HepG2 (cell line): Measurements from ENCODE around the gene METTL14. TPM values are rescaled to one million over a fixed set of nuclear protein-coding genes. Genes with fewer than 3 reads are reported as not detected.

Experiments
- CAMTA2 ChIP-seq: sonication (generic); formaldehyde crosslinking; IDR thresholded peaks from 2 replicates; pipeline ENCODE4 v1.4.0; 2020; ENCODE audit warnings: mild to moderate bottlenecking, missing genetic modification reagents, borderline replicate concordance
- EZH2 ChIP-seq: conservative IDR thresholded peaks from 2 replicates; pipeline ENCODE4 v1.6.1; 2012; ENCODE audit warnings: mild to moderate bottlenecking, low read depth, low read length, moderate library complexity
- POLR2AphosphoS2 ChIP-seq: IDR thresholded peaks from 2 replicates; pipeline ENCODE4 v1.6.1; 2011; ENCODE audit warnings: low read depth, low read length, improper control_type of control experiment
- RXRB ChIP-seq: IDR thresholded peaks from 2 replicates; pipeline ENCODE4 v1.6.1; 2016; ENCODE audit warnings: borderline replicate concordance, missing genetic modification reagents, missing compliant biosample characterization
- WIZ ChIP-seq: sonication (generic); formaldehyde crosslinking; IDR thresholded peaks from 2 replicates; pipeline ENCODE4 v1.5.1; 2020; ENCODE audit warnings: mild to moderate bottlenecking, missing genetic modification reagents
- ZNF713 ChIP-seq: sonication (generic); formaldehyde crosslinking; IDR thresholded peaks from 2 replicates; pipeline ENCODE4 v1.4.0; 2020; ENCODE audit warnings: mild to moderate bottlenecking, missing genetic modification reagents
- polyA plus RNA-seq, 8 experiments: library from polyadenylated mRNA; depleted of rRNA in 3 of 8; stranded (reverse) in 7 of 8; unstranded in 1 of 8; fragments of >200 nt; fragmentation: Illumina TruSeq in 4 of 8; extraction: Trizol in 4 of 8; gene quantifications; 2 replicates each; pipeline versions ENCODE4 v1.2.1 to v1.2.3, GENCODE V29; 2011 to 2016; ENCODE audit warnings: low read depth in 4 of 8, missing spikeins in 1 of 8, mixed read lengths in 1 of 8; ENCODE audit not compliant: insufficient read depth in 1 of 8
- total RNA-seq, 5 experiments: library from RNA; depleted of rRNA; stranded (reverse); fragments of >200 nt; fragmentation: Illumina TruSeq; extraction: Trizol; gene quantifications; 2 replicates each; pipeline ENCODE4 v1.2.3, GENCODE V29; 2016; ENCODE audit warnings: low read depth in 1 of 5
- TF ChIP-seq, protein P1 (sequence below): sonication (generic); formaldehyde crosslinking; IDR thresholded peaks from 2 replicates; pipeline ENCODE4 v1.8.1; 2023; ENCODE audit warnings: mild to moderate bottlenecking, missing genetic modification reagents
- TF ChIP-seq, protein P2 (sequence below): sonication (generic); formaldehyde crosslinking; IDR thresholded peaks from 2 replicates; pipeline ENCODE4 v1.8.1; 2023; ENCODE audit warnings: mild to moderate bottlenecking, missing genetic modification reagents, borderline replicate concordance
- TF ChIP-seq, protein P3 (sequence below): sonication (generic); formaldehyde crosslinking; IDR thresholded peaks from 2 replicates; pipeline ENCODE4 v1.4.0; 2020; ENCODE audit warnings: mild to moderate bottlenecking, missing genetic modification reagents
- TF ChIP-seq, protein P4 (sequence below): sonication (generic); formaldehyde crosslinking; IDR thresholded peaks from 2 replicates; pipeline ENCODE4 v1.4.0; 2020; ENCODE audit warnings: mild to moderate bottlenecking, low read depth, missing genetic modification reagents
- TF ChIP-seq, protein P5 (sequence below): sonication (generic); formaldehyde crosslinking; IDR thresholded peaks from 2 replicates; pipeline ENCODE4 v1.5.0; 2020; ENCODE audit warnings: missing genetic modification reagents
- TF ChIP-seq, protein P6 (sequence below): sonication (generic); formaldehyde crosslinking; IDR thresholded peaks from 2 replicates; pipeline ENCODE4 v1.5.0; 2020; ENCODE audit warnings: mild to moderate bottlenecking, missing genetic modification reagents, borderline replicate concordance

Gene METTL14
- total and polyA plus RNA-seq, 2 of the 13 experiments (the other 11 are each of a cell fraction or from before 2014, with no cell fraction given), result 11.6 to 44.9 TPM

DNA sequence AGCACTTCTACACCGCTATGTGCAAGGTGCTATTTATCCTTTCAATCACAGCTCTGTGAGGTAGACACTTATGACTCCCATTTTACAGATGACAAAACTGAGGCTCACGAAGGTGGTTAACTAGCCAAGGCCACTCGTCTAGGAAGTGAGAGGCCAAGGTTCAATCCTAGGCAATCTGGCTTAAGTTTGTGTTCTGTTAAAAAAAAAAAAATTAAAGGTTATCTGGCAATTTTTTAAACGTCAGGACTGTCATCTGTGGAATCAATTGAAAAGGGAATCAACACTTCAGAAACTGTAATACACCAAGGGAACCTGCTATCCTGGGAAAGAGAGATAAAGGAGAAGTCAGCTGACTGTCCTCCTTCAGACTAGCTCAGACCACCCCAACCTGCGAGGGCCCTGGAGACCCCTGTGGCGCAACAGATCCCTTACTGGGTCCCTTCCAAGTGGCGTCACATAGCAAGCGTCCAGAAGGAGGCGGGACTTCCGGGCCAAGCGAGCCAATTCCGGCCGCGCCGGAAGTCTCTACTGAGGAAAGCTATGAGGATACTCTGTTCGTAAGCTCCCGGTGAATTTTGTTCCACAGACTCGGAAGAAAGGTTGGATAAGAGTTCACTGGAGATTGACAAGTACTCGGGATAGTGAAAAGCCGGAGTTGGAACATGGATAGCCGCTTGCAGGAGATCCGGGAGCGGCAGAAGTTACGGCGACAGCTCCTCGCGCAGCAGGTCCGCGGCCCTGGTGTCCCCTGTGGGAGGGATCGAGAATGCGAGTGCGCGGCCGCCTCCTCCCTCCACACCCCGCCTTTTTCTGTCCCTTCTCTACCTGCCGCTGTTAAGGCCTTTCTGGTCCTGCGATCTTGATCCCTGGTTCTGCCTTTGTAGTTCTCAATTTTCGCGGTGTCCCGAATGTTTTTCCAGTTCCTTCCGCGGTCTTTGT, at the start of gene METTL14 (continued):
- TF ChIP-seq, protein P1, sequence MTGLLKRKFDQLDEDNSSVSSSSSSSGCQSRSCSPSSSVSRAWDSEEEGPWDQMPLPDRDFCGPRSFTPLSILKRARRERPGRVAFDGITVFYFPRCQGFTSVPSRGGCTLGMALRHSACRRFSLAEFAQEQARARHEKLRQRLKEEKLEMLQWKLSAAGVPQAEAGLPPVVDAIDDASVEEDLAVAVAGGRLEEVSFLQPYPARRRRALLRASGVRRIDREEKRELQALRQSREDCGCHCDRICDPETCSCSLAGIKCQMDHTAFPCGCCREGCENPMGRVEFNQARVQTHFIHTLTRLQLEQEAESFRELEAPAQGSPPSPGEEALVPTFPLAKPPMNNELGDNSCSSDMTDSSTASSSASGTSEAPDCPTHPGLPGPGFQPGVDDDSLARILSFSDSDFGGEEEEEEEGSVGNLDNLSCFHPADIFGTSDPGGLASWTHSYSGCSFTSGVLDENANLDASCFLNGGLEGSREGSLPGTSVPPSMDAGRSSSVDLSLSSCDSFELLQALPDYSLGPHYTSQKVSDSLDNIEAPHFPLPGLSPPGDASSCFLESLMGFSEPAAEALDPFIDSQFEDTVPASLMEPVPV (CRISPR knock-in tag), result no peak
- TF ChIP-seq RXRB (no peak), WIZ (CRISPR knock-in tag) (no peak), EZH2 (no peak), ZNF713 (CRISPR knock-in tag) (no peak), POLR2AphosphoS2 (no peak), CAMTA2 (CRISPR knock-in tag) (no peak)
- TF ChIP-seq, protein P2, sequence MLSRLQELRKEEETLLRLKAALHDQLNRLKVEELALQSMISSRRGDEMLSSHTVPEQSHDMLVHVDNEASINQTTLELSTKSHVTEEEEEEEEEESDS (CRISPR knock-in tag), result no peak
- TF ChIP-seq, protein P3, sequence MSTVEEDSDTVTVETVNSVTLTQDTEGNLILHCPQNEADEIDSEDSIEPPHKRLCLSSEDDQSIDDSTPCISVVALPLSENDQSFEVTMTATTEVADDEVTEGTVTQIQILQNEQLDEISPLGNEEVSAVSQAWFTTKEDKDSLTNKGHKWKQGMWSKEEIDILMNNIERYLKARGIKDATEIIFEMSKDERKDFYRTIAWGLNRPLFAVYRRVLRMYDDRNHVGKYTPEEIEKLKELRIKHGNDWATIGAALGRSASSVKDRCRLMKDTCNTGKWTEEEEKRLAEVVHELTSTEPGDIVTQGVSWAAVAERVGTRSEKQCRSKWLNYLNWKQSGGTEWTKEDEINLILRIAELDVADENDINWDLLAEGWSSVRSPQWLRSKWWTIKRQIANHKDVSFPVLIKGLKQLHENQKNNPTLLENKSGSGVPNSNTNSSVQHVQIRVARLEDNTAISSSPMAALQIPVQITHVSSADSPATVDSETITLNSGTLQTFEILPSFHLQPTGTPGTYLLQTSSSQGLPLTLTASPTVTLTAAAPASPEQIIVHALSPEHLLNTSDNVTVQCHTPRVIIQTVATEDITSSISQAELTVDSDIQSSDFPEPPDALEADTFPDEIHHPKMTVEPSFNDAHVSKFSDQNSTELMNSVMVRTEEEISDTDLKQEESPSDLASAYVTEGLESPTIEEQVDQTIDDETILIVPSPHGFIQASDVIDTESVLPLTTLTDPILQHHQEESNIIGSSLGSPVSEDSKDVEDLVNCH (CRISPR knock-in tag), result no peak
- TF ChIP-seq, protein P4, sequence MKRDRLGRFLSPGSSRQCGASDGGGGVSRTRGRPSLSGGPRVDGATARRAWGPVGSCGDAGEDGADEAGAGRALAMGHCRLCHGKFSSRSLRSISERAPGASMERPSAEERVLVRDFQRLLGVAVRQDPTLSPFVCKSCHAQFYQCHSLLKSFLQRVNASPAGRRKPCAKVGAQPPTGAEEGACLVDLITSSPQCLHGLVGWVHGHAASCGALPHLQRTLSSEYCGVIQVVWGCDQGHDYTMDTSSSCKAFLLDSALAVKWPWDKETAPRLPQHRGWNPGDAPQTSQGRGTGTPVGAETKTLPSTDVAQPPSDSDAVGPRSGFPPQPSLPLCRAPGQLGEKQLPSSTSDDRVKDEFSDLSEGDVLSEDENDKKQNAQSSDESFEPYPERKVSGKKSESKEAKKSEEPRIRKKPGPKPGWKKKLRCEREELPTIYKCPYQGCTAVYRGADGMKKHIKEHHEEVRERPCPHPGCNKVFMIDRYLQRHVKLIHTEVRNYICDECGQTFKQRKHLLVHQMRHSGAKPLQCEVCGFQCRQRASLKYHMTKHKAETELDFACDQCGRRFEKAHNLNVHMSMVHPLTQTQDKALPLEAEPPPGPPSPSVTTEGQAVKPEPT (CRISPR knock-in tag), result no peak
- TF ChIP-seq, protein P5, sequence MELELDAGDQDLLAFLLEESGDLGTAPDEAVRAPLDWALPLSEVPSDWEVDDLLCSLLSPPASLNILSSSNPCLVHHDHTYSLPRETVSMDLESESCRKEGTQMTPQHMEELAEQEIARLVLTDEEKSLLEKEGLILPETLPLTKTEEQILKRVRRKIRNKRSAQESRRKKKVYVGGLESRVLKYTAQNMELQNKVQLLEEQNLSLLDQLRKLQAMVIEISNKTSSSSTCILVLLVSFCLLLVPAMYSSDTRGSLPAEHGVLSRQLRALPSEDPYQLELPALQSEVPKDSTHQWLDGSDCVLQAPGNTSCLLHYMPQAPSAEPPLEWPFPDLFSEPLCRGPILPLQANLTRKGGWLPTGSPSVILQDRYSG (CRISPR knock-in tag), result peak; percentile 45; the same call in 1 of the 2 replicates
- TF ChIP-seq, protein P6, sequence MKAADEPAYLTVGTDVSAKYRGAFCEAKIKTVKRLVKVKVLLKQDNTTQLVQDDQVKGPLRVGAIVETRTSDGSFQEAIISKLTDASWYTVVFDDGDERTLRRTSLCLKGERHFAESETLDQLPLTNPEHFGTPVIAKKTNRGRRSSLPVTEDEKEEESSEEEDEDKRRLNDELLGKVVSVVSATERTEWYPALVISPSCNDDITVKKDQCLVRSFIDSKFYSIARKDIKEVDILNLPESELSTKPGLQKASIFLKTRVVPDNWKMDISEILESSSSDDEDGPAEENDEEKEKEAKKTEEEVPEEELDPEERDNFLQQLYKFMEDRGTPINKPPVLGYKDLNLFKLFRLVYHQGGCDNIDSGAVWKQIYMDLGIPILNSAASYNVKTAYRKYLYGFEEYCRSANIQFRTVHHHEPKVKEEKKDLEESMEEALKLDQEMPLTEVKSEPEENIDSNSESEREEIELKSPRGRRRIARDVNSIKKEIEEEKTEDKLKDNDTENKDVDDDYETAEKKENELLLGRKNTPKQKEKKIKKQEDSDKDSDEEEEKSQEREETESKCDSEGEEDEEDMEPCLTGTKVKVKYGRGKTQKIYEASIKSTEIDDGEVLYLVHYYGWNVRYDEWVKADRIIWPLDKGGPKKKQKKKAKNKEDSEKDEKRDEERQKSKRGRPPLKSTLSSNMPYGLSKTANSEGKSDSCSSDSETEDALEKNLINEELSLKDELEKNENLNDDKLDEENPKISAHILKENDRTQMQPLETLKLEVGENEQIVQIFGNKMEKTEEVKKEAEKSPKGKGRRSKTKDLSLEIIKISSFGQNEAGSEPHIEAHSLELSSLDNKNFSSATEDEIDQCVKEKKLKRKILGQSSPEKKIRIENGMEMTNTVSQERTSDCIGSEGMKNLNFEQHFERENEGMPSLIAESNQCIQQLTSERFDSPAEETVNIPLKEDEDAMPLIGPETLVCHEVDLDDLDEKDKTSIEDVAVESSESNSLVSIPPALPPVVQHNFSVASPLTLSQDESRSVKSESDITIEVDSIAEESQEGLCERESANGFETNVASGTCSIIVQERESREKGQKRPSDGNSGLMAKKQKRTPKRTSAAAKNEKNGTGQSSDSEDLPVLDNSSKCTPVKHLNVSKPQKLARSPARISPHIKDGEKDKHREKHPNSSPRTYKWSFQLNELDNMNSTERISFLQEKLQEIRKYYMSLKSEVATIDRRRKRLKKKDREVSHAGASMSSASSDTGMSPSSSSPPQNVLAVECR (CRISPR knock-in tag), result peak; percentile 81
